Activated CD4-positive, alpha-beta T cell treated with anti-CD3 and anti-CD28 coated beads for 1 hour (primary cell): ENCODE results near the gene GJB3.
A peak's percentile ranks its signal among the peaks of the same experiment; 100 is the strongest.
"Not testable (repeated sequence)": the region's sequence is repeated elsewhere in the genome, so short reads cannot be mapped to it uniquely, and the experiment has no call there.

ENCODE experiments used
- DNase-seq: peaks from one replicate; pipeline ENCODE4 v3.0.0-alpha.2; 2020

GJB3 gene

DNA sequence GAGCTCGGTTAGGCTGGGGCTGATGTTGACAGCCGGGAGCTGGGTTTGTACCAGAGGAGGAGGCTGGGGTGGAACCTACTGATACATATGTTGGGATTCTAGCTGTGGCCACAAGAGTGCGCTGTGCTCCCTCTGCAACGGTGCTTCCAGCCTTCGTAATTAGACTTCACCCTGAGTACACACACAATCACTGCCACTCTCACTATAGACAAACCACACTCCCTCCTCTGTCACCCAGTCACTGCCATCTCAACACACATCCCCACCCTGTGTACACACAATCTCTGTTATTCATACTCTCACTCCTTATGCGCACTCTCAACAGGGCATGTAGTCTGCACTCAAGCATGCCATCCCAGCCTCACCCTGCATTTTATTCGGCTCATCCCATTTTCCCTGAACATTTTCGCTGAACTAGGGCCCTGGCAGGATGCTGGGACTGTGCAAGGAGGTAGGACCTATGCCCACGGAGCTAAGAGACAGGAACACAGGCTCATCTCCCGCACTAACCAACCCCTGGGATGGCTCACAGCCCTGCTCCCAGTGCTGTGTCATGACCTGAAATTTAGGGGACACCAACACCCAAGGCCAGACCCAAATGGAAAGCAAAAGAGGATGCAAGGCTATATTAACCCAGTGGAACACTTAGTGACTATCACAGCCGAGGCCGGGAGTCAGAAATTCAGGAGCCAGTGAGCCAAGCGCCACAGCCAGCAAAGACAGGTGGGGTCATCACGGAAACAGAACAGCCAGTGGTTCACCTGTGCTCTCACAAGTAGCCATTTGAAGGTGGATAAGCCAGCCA is 5.7 kb downstream of the GJB3 start:
- peak; percentile 33 for DNase-seq

DNA sequence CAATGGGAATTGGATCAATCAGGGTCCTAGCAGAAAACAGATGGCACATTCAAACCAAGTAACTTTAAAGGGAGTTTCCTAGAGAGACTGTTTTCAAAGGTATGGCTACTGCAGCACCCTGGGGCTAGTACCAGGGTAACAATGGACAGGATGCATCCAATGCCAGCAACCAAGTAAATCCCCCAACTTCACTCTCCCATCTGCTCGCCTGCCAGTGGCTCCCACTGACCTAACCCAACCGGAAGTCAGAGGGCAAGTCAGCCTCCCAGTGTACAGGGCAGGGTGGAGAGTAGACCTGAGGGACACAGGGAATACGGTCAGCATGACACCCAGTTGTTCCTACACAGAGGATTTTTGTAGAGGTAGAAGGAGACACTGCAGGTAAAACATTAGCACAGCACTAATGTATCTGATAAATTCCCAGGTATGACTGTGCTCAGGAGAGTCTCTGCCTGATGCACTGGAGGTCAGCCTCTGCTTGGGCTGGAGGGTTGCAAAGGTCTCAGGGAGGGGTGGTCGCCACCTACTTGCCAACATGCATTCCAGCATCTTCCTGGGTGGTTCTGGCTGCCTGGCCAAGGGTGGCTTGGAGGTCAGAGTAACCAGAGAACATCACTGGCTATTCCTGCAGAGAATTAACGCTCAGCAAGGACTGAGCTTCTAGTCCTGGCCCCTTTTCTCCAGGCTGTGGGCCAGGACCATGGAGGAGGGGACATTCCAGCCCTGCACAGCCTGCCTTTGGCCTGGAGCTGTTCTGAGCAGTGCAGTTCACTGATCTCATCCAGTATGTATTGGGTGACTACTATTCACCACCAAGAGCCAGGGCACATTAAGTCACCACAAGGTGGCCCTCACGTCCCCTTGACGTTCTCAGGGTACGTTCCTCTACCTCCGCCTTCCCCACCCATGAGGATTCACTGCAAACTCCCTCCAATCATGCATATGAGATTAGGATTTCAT is 6.7 kb downstream of the GJB3 start:
- no peak for DNase-seq

GRCh38 chr1:34790985-34791384 is 10.0 kb downstream of the GJB3 start:
- no peak for DNase-seq

GRCh38 chr1:34792424-34792823 is 11.4 kb downstream of the GJB3 start:
- DNase-seq: no peak

DNA sequence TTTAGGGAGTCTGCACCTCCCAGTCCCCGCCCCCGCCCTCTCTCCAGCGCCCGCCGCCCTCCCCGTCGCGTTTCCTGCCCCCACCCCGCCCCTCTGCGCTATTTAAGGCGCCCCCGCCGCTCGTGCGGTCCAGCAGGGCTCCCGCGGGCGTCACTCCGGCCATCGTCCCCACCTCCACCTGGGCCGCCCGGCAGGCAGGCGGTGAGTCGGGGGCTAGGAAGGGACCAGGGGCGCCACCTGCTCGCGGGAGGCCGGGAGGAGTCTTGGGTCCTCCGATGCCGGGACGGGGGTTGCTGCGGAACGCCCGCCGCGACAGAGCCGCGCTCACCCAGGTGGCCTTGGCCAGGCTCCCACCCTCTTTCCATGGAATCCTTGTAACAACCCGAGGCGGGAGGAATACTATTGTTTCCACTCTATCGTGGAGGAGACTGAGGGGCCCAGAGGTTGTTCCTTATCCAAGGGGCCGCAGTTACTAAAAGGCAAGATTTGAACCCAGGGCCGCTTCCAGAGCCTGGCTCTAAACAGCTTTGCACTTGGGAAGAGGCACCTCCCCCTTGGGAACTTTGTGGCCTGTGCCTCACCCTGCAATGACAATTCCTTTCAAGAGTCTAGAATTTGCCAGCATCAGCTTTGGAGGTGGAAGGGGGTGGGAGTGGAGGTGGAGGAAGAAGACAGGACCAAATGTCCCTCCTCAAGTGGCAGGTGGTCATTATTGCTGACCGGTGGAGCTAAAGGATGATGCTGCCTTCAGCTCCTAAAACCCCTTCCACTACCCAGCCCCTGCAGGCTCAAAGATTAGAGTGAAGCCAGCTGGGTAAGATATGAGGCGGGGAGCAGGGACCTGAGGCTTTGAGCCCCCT is 12.1 kb downstream of the GJB3 start, which contains the start of gene GJA4:
Gene GJA4 (plus strand): TSS at position 132 of the 860 bp plus-strand sequence. CDS start 1,215 bp downstream, outside the sequence.
- no peak for DNase-seq

- DNase-seq: no peak
These were observed 13.2 kb downstream of the GJB3 start for GRCh38 chr1:34794001-34794789.

- no peak for DNase-seq
These were observed 13.8 kb downstream of the GJB3 start for GRCh38 chr1:34794790-34795180.

GRCh38 chr1:34795916-34796315 is 14.9 kb downstream of the GJB3 start:
- no peak for DNase-seq

GRCh38 chr1:34796990-34797389 is 16.0 kb downstream of the GJB3 start:
- no peak for DNase-seq

DNA sequence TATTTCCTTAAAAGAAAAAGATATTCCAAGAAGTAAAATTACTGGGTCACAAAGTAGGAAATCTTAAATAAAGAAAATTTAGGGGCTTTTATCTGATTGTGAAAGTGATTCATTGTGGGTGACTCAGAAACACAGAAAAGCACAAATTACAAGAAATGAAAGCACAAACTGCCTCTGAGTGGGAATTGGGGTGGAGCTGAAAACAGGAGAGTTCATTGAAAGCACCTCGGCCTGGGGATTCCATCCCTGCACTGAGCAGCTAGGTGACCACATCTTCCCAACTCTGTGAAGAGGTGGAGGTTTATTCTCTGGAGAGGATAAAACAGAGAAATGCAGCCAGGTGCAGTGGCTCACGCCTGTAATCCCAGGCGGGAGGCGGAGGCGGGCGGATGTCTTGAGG is 19.2 kb downstream of the GJB3 start:
- DNase-seq: no peak

DNA sequence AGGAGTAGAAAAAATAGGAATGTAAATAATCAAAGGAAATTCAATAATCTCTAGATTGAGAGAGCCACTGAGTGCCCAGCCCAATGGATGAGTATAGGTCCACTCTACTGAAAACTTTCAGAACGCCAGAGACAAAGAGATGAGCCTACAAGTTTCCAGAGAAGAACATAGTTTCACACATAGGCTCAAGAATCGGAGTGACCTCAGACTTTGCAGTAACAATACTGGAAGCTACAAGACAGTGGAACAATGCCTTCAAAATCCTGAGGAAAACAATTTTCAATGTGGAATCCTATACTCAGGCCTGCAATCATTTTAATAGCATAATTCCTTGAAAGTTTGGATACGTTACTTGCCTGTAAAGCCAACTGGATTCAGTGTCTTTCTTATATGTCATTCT is 22.8 kb downstream of the GJB3 start:
- DNase-seq: no peak

DNA sequence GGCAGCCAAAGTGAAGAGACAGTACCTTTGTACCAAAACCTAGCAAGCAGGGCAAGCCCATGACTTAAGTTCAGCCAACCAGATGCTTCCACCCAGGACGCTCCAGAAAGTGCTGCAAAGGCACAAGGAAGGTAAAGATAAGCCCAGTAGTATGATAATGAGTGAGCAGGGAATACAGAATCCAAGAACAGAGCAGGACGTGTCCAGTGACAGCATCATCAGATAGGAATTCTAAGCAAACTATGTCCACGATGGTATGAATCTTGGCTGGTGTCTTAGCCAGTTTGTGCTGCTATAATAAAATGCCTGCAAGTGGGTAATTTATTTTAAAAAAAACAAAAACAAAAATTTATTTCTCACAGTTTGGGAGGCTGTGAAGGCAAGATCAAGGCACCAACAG is 25.4 kb downstream of the GJB3 start:
- no peak for DNase-seq

- DNase-seq: no peak
These were observed 27.2 kb downstream of the GJB3 start for GRCh38 chr1:34808051-34808810.

DNA sequence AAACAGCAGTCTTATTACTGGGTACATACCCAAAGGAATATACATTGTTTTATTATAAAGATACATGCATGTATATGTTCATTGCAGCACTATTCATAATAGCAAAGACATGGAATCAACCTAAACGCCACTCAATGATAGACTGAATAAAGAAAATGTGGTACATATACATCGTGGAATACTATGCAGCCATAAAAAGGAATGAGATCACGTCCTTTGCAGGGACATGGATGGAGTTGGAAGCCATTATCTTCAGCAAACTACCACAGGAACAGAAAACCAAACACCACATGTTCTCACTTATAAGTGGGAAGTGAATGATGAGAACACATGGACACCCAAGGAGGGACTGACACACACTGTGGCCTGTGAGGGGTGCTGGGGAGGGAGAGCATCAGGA is 29.8 kb downstream of the GJB3 start:
- DNase-seq: not testable (repeated sequence)

GRCh38 chr1:34816332-34816731 is 35.3 kb downstream of the GJB3 start:
- DNase-seq: no peak

- DNase-seq: no peak
These were observed 35.8 kb downstream of the GJB3 start for GRCh38 chr1:34816778-34817177.

DNA sequence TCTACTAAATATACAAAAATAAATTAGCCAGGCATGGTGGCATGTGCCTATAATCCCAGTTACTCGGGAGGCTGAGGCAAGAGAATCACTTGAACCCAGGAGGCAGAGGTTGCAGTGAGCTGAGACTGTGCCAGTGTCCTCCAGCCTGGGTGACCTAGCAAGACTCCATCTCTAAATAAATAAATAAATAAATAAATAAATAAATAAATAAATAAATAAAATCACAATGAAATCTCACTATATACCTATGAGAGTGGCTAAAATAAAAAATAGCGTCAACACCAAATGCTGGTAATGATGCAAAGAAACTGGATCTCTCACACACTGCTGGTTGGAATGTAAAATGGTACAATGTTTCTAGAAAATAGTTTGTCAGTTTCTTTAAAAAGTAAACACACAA is 37.8 kb downstream of the GJB3 start:
- DNase-seq: not testable (repeated sequence)

- DNase-seq: no peak
These were observed 41.2 kb downstream of the GJB3 start for GRCh38 chr1:34822202-34822601.

DNA sequence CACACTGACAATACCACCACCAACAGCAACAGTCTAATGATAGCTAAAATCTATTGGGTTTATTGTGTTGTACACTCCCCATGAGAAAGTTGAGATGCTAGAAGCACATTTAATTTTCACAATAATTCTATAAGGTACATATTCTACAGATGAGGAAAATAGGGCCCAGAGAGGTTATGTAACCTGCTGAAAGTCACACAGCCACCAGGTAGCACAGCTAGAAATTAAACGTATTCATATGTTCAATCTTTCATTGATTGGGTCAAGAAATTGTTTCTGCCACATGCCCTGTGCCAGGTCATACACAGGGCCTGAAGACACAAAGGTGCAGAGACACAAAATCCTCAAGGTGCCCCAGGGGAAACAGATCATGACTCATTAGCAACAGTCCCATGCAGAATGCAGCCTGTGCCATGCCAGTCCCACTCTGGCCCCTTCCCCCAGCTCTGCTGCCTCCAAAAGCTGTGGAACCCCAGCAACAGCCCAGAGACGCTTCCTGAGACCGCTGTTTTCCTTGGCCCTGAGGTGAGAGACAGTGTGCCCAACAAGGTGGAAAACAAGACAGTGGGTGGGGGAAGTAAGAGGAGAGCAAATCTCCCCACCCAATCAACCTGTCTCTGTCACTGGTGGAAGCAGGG is 43.9 kb downstream of the GJB3 start:
- DNase-seq: no peak

- no peak for DNase-seq
These were observed 44.6 kb downstream of the GJB3 start for GRCh38 chr1:34825455-34826091.
